Neural progenitor cell (in vitro differentiated cells): ENCODE measurements around the gene FBLN5. TPM values are rescaled to one million over a fixed set of nuclear protein-coding genes. Genes with fewer than 3 reads are reported as not detected.
A peak's percentile ranks its signal among the peaks of the same experiment; 100 is the strongest.

Experiments
- DNase-seq: peaks from one replicate; pipeline ENCODE4 v3.0.0-alpha.2; 2016; ENCODE audit warnings: low spot score
- H2AFZ ChIP-seq: fragments of 200-600 bp; sonication (generic); replicated peaks from 2 replicates; pipeline ENCODE4 v1.6.1; 2016; ENCODE audit warnings: antibody characterized with exemption
- H3F3A ChIP-seq: fragments of 200-600 bp; sonication (generic); 2 replicates; pipeline ENCODE4 v1.6.1; 2016; ENCODE audit warnings: antibody characterized with exemption, low read depth
- H3K27ac ChIP-seq: fragments of 200-600 bp; sonication (generic); 2 replicates; pipeline ENCODE4 v1.5.1; 2016; ENCODE audit warnings: mild to moderate bottlenecking
- H3K27me3 ChIP-seq: fragments of 200-600 bp; sonication (generic); 2 replicates; pipeline ENCODE4 v1.6.1; 2016; ENCODE audit warnings: mild to moderate bottlenecking, moderate library complexity
- H3K36me3 ChIP-seq: fragments of 200-600 bp; sonication (generic); 2 replicates; pipeline ENCODE4 v1.5.1; 2016
- H3K4me1 ChIP-seq: fragments of 200-600 bp; sonication (generic); 2 replicates; pipeline ENCODE4 v1.6.1; 2016; ENCODE audit warnings: mixed run types
- H3K4me2 ChIP-seq: fragments of 200-600 bp; sonication (generic); 2 replicates; pipeline ENCODE4 v1.6.1; 2016
- H3K4me3 ChIP-seq: fragments of 200-600 bp; sonication (generic); 2 replicates; pipeline ENCODE4 v1.5.1; 2016
- H3K79me2 ChIP-seq: fragments of 200-600 bp; sonication (generic); 2 replicates; pipeline ENCODE4 v1.6.1; 2016; ENCODE audit warnings: low read depth
- H3K9ac ChIP-seq: fragments of 200-600 bp; sonication (generic); 2 replicates; pipeline ENCODE4 v1.6.1; 2016
- H3K9me3 ChIP-seq: fragments of 200-600 bp; sonication (generic); 2 replicates; pipeline ENCODE4 v1.5.1; 2016; ENCODE audit warnings: low read depth
- H4K20me1 ChIP-seq: fragments of 200-600 bp; sonication (generic); 2 replicates; pipeline ENCODE4 v1.6.1; 2016; ENCODE audit warnings: low read depth
- H3K27ac Mint-ChIP-seq: 3 replicates; pipeline ENCODE4 v1.8.0; 2021; ENCODE audit warnings: mixed read lengths
- H3K27me3 Mint-ChIP-seq: 2 replicates; pipeline ENCODE4 v1.8.0; 2022; ENCODE audit warnings: low read depth, mild to moderate bottlenecking, inconsistent platforms, moderate library complexity, mixed read lengths; ENCODE audit not compliant: insufficient read depth
- H3K36me3 Mint-ChIP-seq: 3 replicates; pipeline ENCODE4 v1.8.0; 2021; ENCODE audit warnings: mixed read lengths
- H3K4me1 Mint-ChIP-seq: 3 replicates; pipeline ENCODE4 v1.8.0; 2021; ENCODE audit warnings: mixed read lengths
- H3K4me3 Mint-ChIP-seq: 3 replicates; pipeline ENCODE4 v1.8.0; 2021; ENCODE audit warnings: mild to moderate bottlenecking, moderate library complexity, mixed read lengths
- H3K9me3 Mint-ChIP-seq: 3 replicates; pipeline ENCODE4 v1.8.0; 2020; ENCODE audit warnings: mixed read lengths
- EZH2 ChIP-seq: fragments of 200-600 bp; sonication (generic); IDR thresholded peaks from 2 replicates; pipeline ENCODE4 v1.6.1; 2017; ENCODE audit warnings: antibody characterized with exemption, mild to moderate bottlenecking, moderate library complexity
- EZH2phosphoT487 ChIP-seq: fragments of 200-600 bp; sonication (generic); IDR thresholded peaks from 2 replicates; pipeline ENCODE4 v1.6.1; 2017; ENCODE audit warnings: antibody characterized with exemption
- total RNA-seq: library from RNA; depleted of rRNA; stranded (reverse); fragments of >200 nt; gene quantifications from 2 replicates; pipeline ENCODE4 v1.2.3, GENCODE V29; 2015; ENCODE audit warnings: low replicate concordance
- TF ChIP-seq, protein P1 (sequence below): fragments of 200-600 bp; sonication (generic); IDR thresholded peaks from 2 replicates; pipeline ENCODE4 v1.5.1; 2017; ENCODE audit warnings: antibody characterized with exemption, mild to moderate bottlenecking

The FBLN5 gene
- total RNA-seq, 1 donor from 2014 or later: not detected

DNA sequence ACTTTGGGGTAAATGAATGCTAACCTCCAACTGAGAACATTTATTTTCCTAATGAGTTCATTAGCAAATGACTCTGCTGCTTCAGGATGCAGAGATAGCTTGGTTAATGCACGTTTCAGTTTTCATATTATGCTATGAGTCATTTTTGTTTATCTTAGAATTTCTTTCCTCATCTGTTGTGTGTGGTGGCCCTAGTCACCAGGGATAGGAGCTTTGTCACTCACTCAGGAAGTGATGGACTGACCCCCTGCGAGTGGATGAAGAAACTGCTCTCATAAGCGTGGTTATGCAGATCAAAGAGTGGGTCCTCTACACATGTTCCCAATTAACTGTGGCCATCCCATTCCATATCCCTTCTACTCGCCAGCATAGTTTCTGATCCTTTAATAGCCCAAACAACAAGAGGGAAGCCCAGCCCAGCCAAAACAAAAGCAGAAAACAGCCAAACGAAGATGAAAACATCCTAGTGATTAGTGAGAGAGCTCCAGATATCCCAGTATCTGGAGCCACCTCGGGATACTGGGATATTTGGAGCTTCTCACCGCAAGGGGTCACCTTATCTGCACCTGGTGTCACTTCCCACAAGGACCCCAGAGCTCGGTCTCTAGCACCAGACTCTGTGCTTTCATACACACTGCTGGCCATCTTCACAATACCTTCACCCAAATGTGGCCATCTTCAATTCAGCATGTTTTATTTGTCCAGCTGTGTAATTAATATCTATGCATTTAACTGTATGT, 88.8 kb downstream of the FBLN5 start:
- H3K36me3 Mint-ChIP-seq: no peaks in the 10 kb centered on the region
- no peaks in the 10 kb centered on the region for H3K9me3 ChIP-seq
- no peaks in the 10 kb centered on the region for H3F3A ChIP-seq
- no peaks in the 10 kb centered on the region for H3K36me3 ChIP-seq
- H3K4me1 Mint-ChIP-seq: peaks cover 5% of the 10 kb centered on the region
- no peaks in the 10 kb centered on the region for H3K79me2 ChIP-seq
- H3K4me1 ChIP-seq: peaks cover 5% of the 10 kb centered on the region
- no peaks in the 10 kb centered on the region for H4K20me1 ChIP-seq
- H3K4me2 ChIP-seq: no peak overlapping the region
- H3K27ac Mint-ChIP-seq: no peak overlapping the region
- H3K9me3 Mint-ChIP-seq: no peaks in the 10 kb centered on the region
- TF ChIP-seq EZH2: no peak
- TF ChIP-seq EZH2phosphoT487: no peak
- TF ChIP-seq, protein P1, sequence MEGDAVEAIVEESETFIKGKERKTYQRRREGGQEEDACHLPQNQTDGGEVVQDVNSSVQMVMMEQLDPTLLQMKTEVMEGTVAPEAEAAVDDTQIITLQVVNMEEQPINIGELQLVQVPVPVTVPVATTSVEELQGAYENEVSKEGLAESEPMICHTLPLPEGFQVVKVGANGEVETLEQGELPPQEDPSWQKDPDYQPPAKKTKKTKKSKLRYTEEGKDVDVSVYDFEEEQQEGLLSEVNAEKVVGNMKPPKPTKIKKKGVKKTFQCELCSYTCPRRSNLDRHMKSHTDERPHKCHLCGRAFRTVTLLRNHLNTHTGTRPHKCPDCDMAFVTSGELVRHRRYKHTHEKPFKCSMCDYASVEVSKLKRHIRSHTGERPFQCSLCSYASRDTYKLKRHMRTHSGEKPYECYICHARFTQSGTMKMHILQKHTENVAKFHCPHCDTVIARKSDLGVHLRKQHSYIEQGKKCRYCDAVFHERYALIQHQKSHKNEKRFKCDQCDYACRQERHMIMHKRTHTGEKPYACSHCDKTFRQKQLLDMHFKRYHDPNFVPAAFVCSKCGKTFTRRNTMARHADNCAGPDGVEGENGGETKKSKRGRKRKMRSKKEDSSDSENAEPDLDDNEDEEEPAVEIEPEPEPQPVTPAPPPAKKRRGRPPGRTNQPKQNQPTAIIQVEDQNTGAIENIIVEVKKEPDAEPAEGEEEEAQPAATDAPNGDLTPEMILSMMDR: no peak
- no peak overlapping the region for H3K4me3 ChIP-seq
- H3K9ac ChIP-seq: no peak overlapping the region
- peaks cover 5% of the 10 kb centered on the region for H3K27me3 Mint-ChIP-seq
- H3K4me3 Mint-ChIP-seq: no peak overlapping the region
- no peak overlapping the region for H2AFZ ChIP-seq
- DNase-seq: no peak
- no peaks in the 10 kb centered on the region for H3K27me3 ChIP-seq
- H3K27ac ChIP-seq: no peak overlapping the region

DNA sequence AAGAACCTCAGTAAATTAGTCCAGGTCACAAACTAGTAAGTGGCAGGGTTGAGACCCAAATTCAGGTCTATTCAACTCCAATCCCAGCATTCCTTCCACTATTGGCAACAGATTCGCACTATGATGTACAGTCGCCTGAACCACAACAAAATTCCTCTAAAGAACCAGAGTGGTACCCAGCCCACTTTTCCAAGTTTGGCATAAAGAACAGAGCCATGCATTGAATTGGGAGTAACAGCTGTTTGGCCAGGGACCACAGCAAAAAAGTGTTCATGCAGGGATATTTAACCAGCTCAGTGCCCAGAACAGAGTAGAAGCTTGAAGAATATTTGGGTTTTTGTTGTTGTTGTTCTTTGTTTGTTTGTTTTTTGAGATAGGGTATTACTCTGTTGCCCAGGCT, 89.9 kb downstream of the FBLN5 start:
- Histone ChIP-seq H3K4me1 (peaks cover 5% of the 10 kb centered on the region), H3K27ac (no peak overlapping the region), H3K9me3 (no peaks in the 10 kb centered on the region), H2AFZ (no peak overlapping the region), H3K79me2 (no peaks in the 10 kb centered on the region), H3K4me3 (no peak overlapping the region), H3K27me3 (no peaks in the 10 kb centered on the region), H4K20me1 (no peaks in the 10 kb centered on the region), H3K36me3 (no peaks in the 10 kb centered on the region), H3K9ac (no peak overlapping the region), H3F3A (no peaks in the 10 kb centered on the region), H3K4me2 (no peak overlapping the region)
- no peak for DNase-seq
- Mint-ChIP-seq H3K27ac (no peak overlapping the region), H3K36me3 (no peaks in the 10 kb centered on the region), H3K4me3 (no peak overlapping the region), H3K27me3 (peaks cover 5% of the 10 kb centered on the region), H3K4me1 (peaks cover under 1% of the 10 kb centered on the region), H3K9me3 (no peaks in the 10 kb centered on the region)
- TF ChIP-seq EZH2phosphoT487 (no peak), EZH2 (no peak)
- TF ChIP-seq, protein P1: no peak

DNA sequence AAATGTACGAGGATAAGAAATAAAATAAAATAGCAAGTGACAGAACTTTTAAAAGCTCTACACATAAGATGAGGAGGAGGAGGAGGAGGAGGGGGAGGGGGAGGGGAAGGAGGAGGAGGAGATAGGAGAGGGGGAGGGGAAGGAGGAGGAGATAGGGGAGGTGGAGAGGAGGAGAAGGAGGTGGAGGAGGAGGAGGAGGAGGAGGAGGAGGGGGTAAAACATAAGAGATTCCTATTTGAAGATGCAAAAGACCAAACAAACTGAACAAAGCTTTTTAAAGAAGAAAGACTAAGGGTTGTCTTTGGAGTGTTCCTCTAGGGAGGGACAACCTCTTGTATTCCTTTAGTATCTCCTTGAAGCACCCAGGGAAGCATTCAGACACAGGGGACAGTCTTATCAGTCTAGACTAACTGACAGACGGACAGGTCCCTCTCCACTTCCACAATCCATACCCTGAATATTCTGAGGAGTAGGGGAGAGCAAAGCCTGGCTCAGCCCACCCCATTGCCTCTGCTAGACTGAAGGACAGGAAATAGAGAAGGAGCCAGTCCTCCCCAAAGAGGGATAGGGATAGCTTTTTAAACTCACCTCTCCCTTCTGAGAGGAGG, 93.1 kb downstream of the FBLN5 start:
- Histone ChIP-seq H3K27me3 (no peaks in the 10 kb centered on the region), H3K27ac (no peak overlapping the region), H4K20me1 (no peaks in the 10 kb centered on the region), H2AFZ (peak overlapping the region; percentile 50), H3K4me3 (no peak overlapping the region), H3K9me3 (no peaks in the 10 kb centered on the region), H3K36me3 (no peaks in the 10 kb centered on the region), H3F3A (no peaks in the 10 kb centered on the region), H3K9ac (no peak overlapping the region), H3K79me2 (no peaks in the 10 kb centered on the region), H3K4me2 (no peak overlapping the region), H3K4me1 (peaks cover 5% of the 10 kb centered on the region)
- peaks cover 5% of the 10 kb centered on the region for H3K27me3 Mint-ChIP-seq
- no peak for DNase-seq
- H3K4me3 Mint-ChIP-seq: no peak overlapping the region
- H3K4me1 Mint-ChIP-seq: no peaks in the 10 kb centered on the region
- H3K27ac Mint-ChIP-seq: no peak overlapping the region
- TF ChIP-seq, protein P1: no peak
- TF ChIP-seq EZH2 (no peak), EZH2phosphoT487 (no peak)
- no peaks in the 10 kb centered on the region for H3K36me3 Mint-ChIP-seq
- no peaks in the 10 kb centered on the region for H3K9me3 Mint-ChIP-seq
